Stimulated activated CD8-positive, alpha-beta memory T cell treated with anti-CD3 and anti-CD28 coated beads, Interleukin-2, amount 100 ng/mL, for 1 hour (primary cell): ENCODE measurements around the gene ARID3A.
A peak's percentile ranks its signal among the peaks of the same experiment; 100 is the strongest.

Experiments
- DNase-seq, 2 donors: peaks; one replicate each; pipeline ENCODE4 v3.0.0-alpha.2; 2020; ENCODE audit warnings: low read depth in 2 of 2

Gene ARID3A

DNA sequence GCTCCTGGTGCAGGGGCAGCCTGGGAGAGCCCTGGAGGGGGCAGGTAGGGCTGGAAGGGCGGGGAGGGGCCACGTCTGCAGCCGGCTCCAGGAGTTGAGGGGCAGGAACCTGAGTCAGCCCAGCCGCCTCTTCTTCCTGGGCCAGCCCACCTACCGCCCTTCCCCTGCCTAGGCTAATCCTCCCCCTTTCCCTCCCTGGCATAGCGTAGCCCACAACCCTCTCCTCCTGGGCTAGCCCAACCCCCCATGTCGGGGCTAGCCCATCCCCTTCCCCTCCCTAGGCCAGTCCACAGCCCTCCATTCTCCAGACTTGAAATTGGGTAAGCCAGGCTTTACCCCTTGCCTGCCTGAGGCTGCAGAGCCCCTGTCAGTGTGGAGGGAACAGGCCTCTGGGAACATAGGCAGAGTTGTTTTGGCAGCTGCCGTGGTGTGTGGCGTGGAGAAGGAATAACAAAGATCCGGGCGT, 37.7 kb downstream of the ARID3A start:
- DNase-seq, result no peak

DNA sequence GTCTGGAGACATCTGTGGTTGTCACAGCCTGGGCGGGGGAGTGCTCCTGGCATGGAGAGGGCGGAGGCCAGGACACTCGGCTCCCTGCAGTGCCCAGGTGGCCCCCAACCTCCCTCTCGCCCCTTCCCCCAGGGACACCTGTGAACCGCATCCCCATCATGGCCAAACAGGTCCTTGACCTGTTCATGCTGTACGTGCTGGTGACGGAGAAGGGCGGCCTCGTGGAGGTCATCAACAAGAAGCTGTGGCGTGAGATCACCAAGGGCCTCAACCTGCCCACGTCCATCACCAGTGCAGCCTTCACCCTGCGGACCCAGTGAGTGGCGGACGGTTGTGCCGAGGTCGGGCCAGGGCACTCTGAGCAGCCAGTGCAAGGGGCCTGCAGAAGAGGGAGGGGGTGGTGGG, 38.3 kb downstream of the ARID3A start:
- DNase-seq, result no peak

DNA sequence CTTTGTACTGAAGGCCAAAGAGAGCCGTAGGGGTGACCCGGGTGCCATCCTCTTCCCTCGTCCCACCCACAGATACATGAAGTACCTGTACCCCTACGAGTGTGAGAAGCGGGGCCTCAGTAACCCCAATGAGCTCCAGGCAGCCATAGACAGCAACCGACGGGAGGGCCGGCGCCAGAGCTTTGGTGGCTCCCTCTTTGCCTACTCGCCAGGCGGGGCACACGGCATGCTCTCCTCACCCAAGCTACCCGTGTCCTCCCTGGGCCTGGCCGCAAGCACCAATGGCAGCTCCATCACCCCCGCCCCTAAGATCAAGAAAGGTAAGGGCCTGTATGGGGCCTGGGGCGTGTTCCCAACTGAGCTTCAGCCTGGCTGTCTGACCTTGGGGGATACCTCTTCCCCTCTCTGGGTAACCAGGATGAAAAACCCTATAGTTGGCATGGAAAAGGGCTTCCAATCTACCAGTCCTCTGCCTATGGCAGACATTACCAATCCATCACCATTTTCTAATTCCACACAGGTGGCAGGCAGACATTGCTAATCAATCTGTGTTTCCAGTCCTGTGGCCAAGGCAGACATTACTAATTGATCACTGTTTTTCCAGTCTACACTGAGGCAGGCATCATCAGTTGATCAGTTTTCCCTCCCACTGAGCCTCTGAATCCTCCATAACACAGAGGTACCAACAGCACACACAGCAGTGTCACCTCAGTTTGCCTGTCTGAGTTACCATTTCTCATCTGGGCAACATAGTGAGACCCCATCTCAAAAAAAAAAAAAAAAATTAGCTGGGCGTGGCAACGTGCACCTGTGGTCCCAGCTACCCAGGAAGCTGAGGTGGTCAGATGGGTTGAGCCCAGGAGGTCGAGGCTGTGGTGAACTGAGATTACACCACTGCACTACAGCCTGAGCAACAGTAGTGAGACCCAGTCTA, 39.2 kb downstream of the ARID3A start:
- DNase-seq, result no peak

DNA sequence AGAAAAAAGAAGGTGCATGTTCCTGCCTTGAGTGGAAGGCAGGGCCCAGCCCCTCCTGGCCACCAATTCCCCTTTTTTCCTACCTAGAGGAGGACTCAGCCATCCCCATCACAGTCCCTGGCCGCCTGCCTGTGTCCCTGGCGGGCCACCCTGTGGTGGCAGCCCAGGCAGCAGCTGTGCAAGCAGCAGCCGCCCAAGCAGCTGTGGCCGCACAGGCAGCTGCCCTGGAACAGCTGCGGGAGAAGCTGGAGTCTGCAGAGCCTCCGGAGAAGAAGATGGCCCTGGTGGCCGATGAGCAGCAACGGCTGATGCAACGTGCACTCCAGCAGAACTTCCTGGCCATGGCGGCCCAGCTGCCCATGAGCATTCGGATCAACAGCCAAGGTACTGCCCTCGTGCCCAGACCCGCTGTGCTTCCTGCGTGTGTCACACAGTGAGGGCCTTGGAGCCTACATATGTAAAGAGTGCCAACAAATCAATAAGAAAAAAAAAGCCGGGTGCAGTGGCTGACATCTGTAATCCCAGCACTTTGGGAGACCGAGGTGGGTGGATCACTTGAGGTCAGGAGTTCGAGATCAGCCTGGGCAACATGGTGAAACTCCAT, 40.8 kb downstream of the ARID3A start:
- no peak for DNase-seq

DNA sequence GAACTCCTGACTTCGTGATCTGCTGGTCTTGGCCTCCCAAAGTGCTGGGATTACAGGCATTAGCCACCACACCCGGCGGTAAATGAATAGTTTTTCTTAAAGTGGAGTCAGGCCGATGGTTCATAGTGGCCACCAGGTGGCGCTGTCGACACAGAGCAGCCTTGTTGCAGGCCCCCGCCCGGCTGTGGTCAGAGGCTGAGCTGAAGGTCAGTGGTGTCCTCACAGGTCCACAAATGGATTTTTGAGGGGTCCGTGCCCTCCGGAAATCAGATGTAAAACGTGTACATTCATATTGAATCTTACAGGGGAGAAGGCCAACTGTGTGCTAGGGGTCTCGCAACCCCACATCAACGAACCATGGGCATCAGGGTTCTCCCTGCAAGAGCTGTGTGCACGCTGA, 44.9 kb downstream of the ARID3A start:
- DNase-seq, result no peak

DNA sequence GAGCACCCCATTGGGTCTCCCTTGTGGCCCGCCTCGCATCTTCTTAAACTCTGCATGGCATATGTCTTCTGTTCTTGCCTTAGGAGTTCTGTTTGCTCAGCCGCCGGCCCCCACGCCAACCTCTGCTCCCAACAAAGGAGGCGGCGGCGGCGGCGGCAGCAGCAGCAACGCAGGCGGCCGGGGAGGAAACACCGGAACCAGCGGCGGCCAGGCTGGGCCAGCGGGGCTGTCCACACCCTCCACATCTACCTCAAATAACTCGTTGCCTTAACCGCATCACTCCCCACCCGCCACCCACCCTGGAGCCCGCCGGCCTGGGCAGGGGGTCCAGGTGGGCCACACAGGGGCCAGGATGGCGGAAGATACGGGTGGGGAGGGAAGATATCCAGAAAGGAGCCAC, 46.0 kb downstream of the ARID3A start:
- no peak for DNase-seq

DNA sequence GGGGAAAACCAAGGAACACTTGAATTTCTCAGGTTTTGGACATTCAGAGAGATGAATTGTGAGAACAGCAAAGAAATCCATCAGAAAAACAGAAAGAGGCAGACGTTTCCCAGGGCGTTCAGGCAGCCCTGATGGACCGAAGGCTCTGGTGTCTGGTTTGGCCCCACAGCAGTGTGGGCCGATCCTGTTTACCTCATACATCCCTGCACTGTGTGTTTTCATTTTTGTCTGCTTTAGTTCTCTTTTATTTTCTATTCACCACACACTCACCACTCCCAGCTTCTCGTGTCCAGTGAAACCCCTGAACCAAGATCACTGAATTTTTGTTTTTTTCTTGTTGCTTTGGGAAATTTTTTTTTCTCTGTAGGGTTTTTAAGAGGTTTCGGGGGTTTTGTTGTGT, 46.4 kb downstream of the ARID3A start:
- DNase-seq, result no peak

DNA sequence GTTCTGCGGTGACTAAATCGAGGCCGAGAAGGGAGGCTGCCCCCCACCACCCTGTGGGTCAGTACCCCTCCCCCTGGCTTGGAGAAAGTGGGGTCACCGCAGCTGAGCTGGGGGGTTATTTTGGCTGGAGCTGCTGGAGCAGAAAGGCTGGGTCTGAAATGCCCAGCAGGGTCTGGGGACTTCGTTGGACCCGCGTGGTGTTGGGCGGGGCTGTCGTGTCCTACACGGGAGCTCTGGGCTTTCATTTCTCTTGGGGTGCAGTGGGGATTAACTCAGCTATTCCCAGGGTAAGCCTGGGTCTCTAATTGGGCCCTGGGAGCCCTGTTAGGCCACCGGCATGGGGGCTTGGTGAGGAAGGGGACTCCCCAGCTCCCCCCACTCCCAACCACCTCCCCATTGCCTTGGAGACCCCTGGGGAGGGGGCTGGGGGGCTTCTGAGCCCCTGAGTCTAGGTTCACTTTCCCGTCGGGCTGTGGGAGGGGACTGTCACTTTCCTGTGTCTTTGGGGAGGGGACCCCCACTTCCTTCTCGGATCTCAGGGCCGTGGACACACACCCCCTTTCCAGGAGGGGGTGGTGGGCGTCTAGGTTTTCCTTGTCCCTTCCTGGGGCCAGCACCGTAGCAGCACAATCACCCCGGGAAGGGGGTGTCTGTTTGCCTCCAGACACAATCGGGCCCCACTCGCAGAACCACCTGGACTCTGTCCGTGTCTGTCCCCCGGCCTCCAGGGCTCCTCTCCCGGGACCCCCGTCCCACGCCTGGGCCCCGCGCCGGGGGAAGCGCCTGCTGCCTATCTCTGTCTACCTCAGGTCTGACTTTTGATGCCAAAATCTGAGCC, 48.1 kb downstream of the ARID3A start:
- DNase-seq, result no peak

DNA sequence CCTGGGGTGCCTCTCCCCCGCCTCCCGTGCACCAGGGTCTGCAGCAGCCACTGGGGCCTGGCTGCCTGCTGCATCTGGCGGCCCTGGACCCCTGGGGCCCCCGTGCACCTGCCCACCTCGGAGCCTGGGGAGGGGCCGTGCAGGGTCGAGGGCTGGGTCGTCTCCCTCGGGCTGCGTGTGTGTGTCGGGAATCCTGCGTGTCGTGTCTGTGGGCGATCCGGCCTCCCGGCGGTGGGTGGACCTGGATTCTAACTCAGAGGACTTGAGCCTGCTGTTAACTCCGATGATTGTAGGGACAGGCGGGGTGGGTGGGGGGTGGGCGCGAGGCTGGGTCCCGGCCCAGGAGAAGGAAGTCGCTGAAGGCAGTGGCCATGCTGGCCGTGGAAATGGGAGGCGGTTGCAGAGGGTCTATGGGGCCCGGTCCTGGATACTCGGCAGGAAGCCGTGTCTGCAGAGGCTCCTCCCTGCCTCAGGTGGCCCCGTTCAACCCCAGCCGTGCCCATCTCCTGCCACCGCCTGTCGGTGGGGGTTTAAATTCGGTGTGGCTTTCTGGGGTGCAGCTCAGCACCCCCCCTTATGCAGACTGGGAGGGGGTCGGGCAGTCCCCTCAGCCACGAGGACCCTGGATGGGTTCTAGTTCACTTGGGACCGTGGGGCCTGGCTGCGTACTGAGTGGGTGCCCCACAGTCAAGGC, 48.9 kb downstream of the ARID3A start:
- no peak for DNase-seq

DNA sequence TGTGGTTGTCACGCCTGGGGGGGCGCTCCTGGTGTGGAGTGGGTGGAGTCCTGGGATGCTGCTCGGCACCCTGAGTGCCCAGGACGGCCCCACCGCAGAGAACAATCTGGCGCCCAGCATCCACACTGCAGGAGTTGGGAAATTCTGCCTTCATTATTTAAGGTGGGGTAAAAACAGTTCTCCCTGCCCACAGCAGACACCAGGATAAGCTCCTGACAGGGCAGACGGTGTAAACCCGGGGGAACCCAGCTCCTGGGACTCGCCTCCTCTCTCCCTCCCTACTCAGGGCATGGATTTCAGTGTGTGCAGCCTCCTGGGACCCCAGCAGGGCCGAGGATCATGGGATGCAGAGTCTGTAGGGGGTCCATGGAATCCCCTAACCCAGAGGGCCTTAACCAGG, 50.6 kb downstream of the ARID3A start:
- no peak for DNase-seq

DNA sequence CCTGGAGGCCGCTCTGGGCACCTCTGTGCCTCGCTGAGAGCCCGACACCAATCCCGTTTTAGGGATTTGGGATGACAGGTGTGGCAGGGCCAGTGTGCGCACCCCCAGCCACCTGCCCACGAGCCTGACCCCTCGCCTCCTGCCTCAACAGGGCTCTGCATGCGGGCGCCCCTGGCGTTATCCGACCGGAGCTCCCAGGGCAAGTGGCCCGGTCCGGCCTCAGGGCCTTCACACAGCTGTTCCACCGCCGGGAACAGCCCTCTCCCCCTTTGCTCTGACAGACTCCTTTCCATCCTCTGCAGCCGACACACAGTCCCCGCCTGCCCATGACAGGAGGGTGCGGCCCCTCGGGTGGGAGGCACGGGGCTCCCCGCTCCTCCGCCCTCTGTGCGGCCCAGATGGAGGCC, 51.2 kb downstream of the ARID3A start:
- no peak for DNase-seq

DNA sequence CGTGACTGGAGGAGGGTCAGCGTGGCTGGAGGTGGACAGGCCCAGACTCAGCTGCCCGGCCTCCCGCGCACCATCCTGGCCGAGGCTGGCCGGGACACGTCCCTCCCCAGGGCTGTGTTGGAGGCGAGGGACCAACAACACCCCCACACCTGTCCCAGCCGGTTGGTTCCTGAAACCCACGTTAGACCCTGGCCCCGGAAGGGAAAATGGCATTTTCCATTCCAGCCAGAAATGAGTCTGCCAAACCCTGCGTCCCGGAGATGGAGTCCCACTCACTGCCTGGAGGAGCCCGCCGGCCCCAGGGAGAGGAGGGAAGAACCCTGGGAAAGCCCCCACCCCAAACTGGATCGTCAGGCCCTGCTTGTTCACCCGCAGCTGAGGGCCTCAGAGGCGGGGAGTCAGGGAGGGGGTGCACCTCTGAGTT, 53.5 kb downstream of the ARID3A start:
- no peak for DNase-seq

DNA sequence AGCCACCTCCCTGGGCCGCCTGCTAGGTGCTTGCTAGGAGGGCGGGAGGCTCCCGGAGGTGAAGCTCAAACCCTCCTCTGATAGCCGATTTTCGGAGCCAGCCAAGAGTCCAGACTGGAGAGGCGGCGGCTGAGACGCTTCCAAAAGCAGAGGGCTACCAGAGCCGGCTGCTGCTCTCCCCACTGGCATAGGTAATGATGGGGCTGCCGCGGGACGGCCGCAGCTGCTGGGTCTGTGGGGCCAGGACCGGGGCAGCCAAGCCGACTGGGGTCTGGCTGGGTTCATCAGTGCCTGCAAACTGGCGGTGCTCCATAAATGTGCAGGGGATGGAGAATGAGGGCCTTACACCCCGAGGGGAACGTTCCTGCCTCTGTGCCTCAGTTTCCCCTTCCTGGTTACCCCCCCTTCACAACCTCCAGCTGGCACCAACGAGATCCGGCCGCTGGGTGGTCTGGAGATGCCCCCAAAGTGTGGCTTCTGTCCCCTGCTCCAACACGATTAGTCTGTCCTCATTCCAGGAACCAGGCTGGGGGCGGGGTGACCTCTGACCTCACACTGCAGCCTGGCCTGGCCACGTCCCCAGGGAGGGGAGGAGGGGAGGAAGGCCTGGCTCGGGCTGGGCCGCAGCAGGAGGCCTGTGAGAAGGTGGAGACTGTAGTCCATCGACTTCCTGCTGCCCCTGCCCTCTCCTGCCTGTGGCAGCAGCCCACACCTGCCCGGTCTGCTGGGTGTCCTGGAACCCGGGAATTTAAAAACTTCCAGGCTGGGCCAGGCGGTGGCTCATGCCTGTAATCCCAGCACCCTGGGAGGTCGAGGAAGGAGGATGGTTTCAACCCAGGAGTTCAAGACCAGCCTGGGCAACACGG, 54.5 kb downstream of the ARID3A start:
- no peak for DNase-seq

DNA sequence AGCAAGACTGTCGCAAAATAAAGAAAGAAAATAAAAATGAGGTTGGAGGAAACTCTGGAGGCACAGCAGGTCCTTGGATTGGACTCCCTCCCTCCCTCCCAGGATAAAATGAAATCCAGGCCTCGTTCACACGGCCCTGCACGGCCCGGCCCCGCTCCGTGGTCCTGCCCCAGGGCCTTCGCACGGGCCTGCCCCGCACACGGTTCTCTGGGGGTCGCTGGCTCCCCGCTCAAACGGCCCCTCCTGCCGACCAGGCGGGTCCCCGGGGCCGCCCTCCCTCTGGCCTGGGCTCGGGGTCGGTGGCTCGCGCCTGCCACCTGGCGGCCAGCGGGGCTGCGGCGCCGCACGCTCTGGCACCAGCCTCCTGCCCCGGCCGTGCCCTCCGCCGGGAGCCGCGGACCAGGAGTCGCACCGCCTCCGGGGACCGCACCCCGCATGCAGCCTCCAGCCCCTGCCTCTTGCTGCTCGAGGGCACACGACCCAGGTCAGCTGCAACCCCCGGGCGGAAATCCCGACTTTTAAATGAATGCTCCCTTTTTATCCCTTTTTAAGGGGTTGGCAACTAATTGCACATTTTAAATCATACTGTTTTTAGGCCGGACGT, 56.8 kb downstream of the ARID3A start:
- peak; percentile 44 to 64 for DNase-seq

DNA sequence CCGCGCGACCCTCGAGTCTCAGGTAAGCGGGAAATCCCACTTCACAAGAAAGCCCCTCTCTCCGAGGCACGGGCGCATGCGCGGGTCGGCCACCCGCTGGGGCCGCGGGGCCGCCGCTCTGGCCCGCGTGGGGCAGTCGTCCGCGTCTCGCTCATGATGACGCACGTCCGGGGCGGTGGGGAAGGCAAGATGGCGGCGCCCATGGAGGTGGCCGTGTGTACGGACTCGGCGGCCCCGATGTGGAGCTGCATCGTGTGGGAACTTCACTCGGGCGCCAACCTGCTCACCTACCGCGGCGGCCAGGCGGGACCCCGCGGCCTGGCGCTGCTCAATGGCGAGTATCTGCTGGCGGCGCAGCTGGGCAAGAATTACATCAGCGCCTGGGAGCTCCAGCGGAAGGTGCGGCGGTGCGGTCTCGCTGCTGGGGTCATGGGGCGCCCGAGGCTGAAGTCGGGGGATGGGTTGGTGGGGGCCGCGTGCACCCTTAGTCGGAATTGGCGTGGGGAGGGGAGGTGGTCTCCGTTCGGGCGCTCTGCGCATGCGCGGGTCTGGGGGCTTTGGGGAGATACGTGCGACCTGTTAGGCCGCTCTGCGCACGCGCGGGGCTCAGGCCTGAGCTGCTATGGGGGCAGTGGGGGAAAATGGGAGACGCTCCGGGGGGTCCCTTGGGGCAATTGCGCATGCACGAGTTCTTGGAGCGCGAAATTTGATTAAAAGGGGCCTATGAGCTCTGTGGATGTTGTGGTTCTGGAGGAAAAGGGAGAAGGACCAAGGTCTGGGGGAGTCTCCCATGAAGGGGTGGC, 58.5 kb downstream of the ARID3A start, which contains the start of gene WDR18:
Gene WDR18 (plus strand): TSS at position 181 of the 803 bp plus-strand sequence. CDS start 9 bp downstream, at position 190.
- DNase-seq, result peak; percentile 76 to 84

DNA sequence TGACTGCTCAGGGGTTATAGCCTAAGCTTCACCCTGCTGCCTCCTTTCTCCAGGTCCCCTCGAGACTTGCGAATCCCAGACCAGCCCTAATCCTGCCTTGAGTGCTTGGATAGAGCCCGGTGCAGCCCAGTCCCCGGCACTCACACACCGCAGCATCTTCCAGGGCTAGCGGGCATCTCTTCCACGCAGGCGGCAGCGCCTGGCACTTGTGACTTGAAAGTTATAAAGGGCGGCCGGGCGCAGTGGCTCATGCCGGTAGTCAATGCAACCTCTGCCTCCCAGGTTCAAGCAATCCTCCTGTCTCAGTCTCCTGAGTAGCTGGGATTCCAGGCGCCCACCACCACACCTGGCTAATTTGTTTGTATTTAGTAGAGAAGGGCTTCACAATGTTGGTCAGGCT, 60.2 kb downstream of the ARID3A start:
- DNase-seq, result no peak

DNA sequence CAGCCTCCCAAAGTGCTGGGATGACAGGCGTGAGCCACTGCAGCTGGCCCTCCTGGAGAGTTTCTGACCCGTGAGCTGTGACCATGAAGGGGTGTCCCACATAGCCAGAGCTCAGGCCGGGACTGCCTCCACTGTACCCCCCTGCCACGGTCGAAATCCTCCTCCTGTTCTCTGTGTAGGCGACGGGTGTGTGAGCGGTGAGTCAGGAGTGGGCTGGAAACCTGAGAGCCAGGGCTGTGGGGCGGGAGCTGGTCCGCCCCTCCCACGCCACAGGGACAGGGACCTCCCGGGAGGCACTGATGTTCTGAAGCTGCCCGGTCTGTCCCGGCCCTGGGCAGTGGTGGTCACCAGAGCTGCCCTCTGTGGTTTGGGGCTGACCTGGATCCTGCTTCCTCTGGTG, 62.2 kb downstream of the ARID3A start:
- no peak for DNase-seq

DNA sequence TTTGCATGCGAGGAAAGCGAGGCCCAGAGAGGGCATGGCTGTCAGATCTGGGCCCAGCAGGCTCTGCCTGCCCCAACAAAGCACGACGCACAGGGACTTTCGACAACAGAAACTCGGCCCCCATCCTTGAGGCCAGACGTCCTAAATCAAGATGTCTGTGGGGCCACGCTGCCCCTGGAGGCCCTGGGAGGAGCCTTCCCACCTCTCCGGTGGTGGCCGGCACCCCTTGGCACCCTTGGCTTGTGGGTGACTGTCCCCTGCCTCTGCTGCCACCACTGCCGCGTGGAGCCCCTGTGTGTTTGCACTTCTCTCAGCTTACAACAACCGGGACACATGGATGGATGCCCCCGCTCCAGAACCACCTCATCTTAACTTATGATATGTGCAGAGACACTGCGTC, 62.7 kb downstream of the ARID3A start:
- no peak for DNase-seq

DNA sequence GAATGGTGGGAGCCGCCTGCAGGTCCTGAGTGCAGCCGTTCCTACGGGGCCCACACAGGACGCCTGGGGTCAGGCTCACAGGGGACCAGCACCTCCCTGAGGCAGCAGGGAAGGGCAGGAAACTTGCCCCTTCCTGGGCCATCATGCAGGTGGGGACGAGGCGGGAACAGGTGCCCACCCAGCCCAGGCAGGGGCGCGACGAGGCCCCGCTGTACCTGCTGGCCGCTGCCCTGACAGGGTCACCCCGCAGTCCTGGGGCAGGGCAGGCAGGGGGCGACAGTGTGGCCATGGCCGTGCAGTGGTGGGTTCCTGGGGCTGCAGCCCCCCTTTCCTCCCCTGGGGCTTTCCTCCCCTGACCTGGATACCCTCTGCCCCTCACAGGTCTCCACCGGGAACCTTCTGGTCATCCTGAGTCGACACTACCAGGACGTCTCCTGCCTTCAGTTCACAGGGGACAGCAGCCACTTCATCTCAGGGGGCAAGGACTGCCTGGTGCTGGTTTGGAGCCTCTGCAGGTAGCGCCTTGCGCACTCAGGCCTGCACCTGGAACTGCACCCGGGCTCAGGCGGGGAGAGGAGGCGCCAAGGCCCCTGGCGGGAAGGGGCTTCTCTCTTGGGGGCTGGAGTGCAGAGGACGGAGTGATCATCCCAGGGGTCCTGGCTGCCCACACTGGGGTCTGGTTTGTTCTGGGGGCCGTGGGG, 63.7 kb downstream of the ARID3A start:
- no peak for DNase-seq
